Natural killer cell (primary cell): ENCODE measurements around the gene ITSN2. TPM values are rescaled to one million over a fixed set of nuclear protein-coding genes. Genes with fewer than 3 reads are reported as not detected.

Source experiments
- ATAC-seq, 3 donors: fragments of 150-1000 bp in 2 of 3; fragments of 200-7000 bp in 1 of 3; cut with Tn5 transposase; 1 replicate in 1 of 3; 2 replicates in 2 of 3; pipeline ENCODE4 v1.10.0; 2021; ENCODE audit warnings: mild to moderate bottlenecking in 2 of 3, moderate library complexity in 2 of 3
- DNase-seq, 2 donors: peaks; one replicate each; pipeline versions ENCODE4 v3.0.0 to v3.0.0-alpha.2; 2013 to 2021; ENCODE audit warnings: mixed read lengths in 1 of 2
- H3K27ac ChIP-seq: one replicate; pipeline ENCODE4 v1.5.1; 2013; ENCODE audit warnings: mild to moderate bottlenecking, low read length
- H3K27me3 ChIP-seq: one replicate; pipeline ENCODE4 v1.6.1; 2013; ENCODE audit warnings: low read length; ENCODE audit not compliant: control insufficient read depth, insufficient read depth
- H3K36me3 ChIP-seq: one replicate; pipeline ENCODE4 v1.6.1; 2013; ENCODE audit warnings: low read length; ENCODE audit not compliant: control insufficient read depth, insufficient read depth
- H3K4me1 ChIP-seq: one replicate; pipeline ENCODE4 v1.6.1; 2013; ENCODE audit warnings: low read length; ENCODE audit not compliant: control insufficient read depth, insufficient read depth
- H3K4me3 ChIP-seq: one replicate; pipeline ENCODE4 v1.5.1; 2013; ENCODE audit warnings: low read length
- H3K9me3 ChIP-seq: one replicate; pipeline ENCODE4 v1.6.1; 2013; ENCODE audit warnings: low read length; ENCODE audit not compliant: control insufficient read depth, insufficient read depth
- H3K27ac Mint-ChIP-seq, 2 donors: one replicate each; pipeline ENCODE4 v1.8.0; 2022; ENCODE audit warnings: mild to moderate bottlenecking in 2 of 2, mixed read lengths in 2 of 2, moderate library complexity in 1 of 2
- H3K27me3 Mint-ChIP-seq, 2 donors: one replicate each; pipeline ENCODE4 v1.8.0; 2022; ENCODE audit warnings: low read depth in 2 of 2, mixed read lengths in 2 of 2
- H3K36me3 Mint-ChIP-seq: one replicate; pipeline ENCODE4 v1.8.0; 2022; ENCODE audit warnings: mixed read lengths
- H3K4me1 Mint-ChIP-seq, 2 donors: one replicate each; pipeline ENCODE4 v1.8.0; 2022; ENCODE audit warnings: mixed read lengths in 2 of 2
- H3K4me3 Mint-ChIP-seq: one replicate; pipeline ENCODE4 v1.8.0; 2022; ENCODE audit warnings: mild to moderate bottlenecking, moderate library complexity, mixed read lengths
- H3K9me3 Mint-ChIP-seq, 2 donors: one replicate each; pipeline ENCODE4 v1.8.0; 2022; ENCODE audit warnings: mixed read lengths in 2 of 2
- WGBS: methylation state at CpG from one replicate; pipeline ENCODE4 v1.1.7; 2013; ENCODE audit warnings: missing lambda C conversion rate; ENCODE audit not compliant: insufficient coverage; 5-methylcytosine and 5-hydroxymethylcytosine counted together
- intact Hi-C: fragments of 100-400 bp; cut with micrococcal nuclease; formaldehyde crosslinking; loops from one replicate; pipeline ENCODE4 v1.14.2; 2022
- total RNA-seq, 4 donors: library from RNA; stranded (reverse); fragments of 120-200 nt in 1 of 4; gene quantifications; one replicate each; pipeline versions ENCODE4 v1.2.3 to v1.2.4, GENCODE V29; 2013 to 2022
- TF ChIP-seq, protein P1 (sequence below): fragments of 200-600 bp; IDR thresholded peaks from one replicate; pipeline ENCODE4 v1.8.0; 2022; ENCODE audit warnings: antibody characterized with exemption

Gene ITSN2
- total RNA-seq, 3 donors from 2014 or later (not counting 1 experiment from before 2014, with no cell fraction given), result 101 to 118 (median 115) TPM

- Histone ChIP-seq H3K36me3 (peaks cover 77% of the 10 kb centered on the region), H3K27me3 (no peaks in the 10 kb centered on the region), H3K4me1 (no peaks in the 10 kb centered on the region), H3K4me3 (no peak overlapping the region), H3K27ac (no peak overlapping the region), H3K9me3 (no peaks in the 10 kb centered on the region)
- no peaks in the 10 kb centered on the region for H3K27me3 Mint-ChIP-seq
- 92% methylated on average over 11 of the region's 11 CpGs for WGBS
- no peak overlapping the region for H3K27ac Mint-ChIP-seq
- H3K9me3 Mint-ChIP-seq, result no peaks in the 10 kb centered on the region
- no peaks in the 10 kb centered on the region for H3K4me1 Mint-ChIP-seq
- TF ChIP-seq, protein P1, sequence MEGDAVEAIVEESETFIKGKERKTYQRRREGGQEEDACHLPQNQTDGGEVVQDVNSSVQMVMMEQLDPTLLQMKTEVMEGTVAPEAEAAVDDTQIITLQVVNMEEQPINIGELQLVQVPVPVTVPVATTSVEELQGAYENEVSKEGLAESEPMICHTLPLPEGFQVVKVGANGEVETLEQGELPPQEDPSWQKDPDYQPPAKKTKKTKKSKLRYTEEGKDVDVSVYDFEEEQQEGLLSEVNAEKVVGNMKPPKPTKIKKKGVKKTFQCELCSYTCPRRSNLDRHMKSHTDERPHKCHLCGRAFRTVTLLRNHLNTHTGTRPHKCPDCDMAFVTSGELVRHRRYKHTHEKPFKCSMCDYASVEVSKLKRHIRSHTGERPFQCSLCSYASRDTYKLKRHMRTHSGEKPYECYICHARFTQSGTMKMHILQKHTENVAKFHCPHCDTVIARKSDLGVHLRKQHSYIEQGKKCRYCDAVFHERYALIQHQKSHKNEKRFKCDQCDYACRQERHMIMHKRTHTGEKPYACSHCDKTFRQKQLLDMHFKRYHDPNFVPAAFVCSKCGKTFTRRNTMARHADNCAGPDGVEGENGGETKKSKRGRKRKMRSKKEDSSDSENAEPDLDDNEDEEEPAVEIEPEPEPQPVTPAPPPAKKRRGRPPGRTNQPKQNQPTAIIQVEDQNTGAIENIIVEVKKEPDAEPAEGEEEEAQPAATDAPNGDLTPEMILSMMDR, result no peak
- DNase-seq (no peak), ATAC-seq (no peak)
- H3K4me3 Mint-ChIP-seq, result no peak overlapping the region
- peaks cover 25% of the 10 kb centered on the region for H3K36me3 Mint-ChIP-seq
- intact Hi-C loops, result no loop called here
These were observed 153.0 kb downstream of the ITSN2 start for GRCh38 chr2:24207359-24207758.

DNA sequence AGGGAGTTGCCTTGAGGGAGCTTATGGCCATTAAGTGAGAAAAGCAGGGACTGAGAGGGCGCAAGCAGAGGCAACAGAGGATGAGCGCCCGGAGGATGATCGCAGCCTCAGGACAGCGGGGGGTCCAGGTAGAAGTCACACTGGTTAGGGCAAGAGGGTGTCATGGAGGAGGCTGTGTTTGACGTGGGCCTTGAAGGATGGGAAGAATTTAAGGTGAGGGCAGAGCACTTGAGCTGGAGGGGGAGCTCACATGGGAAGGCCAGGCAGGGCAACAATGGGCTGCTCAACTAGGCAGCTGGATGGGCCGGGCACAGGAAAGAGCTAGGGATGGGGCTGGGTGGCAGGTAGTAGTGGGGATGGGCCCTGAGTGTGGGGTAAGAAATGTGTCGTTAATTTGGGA is 153.6 kb downstream of the ITSN2 start:
- peak overlapping the region in 1 of 2 donors; percentile 9 for H3K27ac Mint-ChIP-seq
- H3K4me3 Mint-ChIP-seq, result no peak overlapping the region
- Histone ChIP-seq H3K27ac (no peak overlapping the region), H3K27me3 (no peaks in the 10 kb centered on the region), H3K4me1 (no peaks in the 10 kb centered on the region), H3K36me3 (peaks cover 73% of the 10 kb centered on the region), H3K4me3 (no peak overlapping the region), H3K9me3 (no peaks in the 10 kb centered on the region)
- WGBS, result 94% methylated on average over 8 of the region's 8 CpGs
- ATAC-seq, result no peak
- no peak for DNase-seq
- H3K4me1 Mint-ChIP-seq, result no peaks in the 10 kb centered on the region
- peaks cover 25% of the 10 kb centered on the region for H3K36me3 Mint-ChIP-seq
- no peaks in the 10 kb centered on the region for H3K27me3 Mint-ChIP-seq
- intact Hi-C loops, result no loop called here
- H3K9me3 Mint-ChIP-seq, result no peaks in the 10 kb centered on the region
- TF ChIP-seq, protein P1, result no peak

DNA sequence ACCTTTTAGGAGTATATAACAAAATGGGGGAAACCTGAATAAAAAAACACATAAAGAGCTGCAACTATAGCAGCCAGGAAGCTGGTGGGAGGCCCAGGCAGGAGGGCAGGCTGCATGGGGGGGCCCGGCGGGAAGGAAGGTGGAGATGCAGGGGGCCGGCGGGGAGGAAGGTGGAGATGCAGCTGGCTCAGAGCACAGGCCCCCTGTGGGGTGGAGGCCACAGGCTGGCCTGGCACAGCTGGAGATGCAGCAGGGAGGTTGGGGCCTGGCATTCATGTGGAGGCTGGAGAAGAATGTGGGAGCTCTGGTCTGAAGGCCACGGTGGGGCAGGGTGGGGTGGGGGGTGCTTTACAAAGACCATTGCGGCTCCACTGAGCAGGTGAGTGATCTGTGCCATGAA is 154.1 kb downstream of the ITSN2 start:
- TF ChIP-seq, protein P1, result no peak
- no peaks in the 10 kb centered on the region for H3K9me3 ChIP-seq
- WGBS, result 97% methylated on average over 6 of the region's 6 CpGs
- H3K4me3 ChIP-seq, result no peak overlapping the region
- peaks cover 68% of the 10 kb centered on the region for H3K36me3 ChIP-seq
- intact Hi-C loops, result no loop called here
- Mint-ChIP-seq H3K9me3 (no peaks in the 10 kb centered on the region), H3K27ac (peak overlapping the region in 1 of 2 donors; percentile 9), H3K36me3 (peaks cover 25% of the 10 kb centered on the region), H3K4me1 (no peaks in the 10 kb centered on the region), H3K4me3 (no peak overlapping the region), H3K27me3 (no peaks in the 10 kb centered on the region)
- no peaks in the 10 kb centered on the region for H3K4me1 ChIP-seq
- ATAC-seq (no peak), DNase-seq (no peak)
- H3K27me3 ChIP-seq, result no peaks in the 10 kb centered on the region
- H3K27ac ChIP-seq, result no peak overlapping the region

GRCh38 chr2:24205131-24205530 is 155.2 kb downstream of the ITSN2 start:
- peaks cover 62% of the 10 kb centered on the region for H3K36me3 ChIP-seq
- ATAC-seq (no peak), DNase-seq (no peak)
- peaks cover 25% of the 10 kb centered on the region for H3K36me3 Mint-ChIP-seq
- TF ChIP-seq, protein P1, result no peak
- no peaks in the 10 kb centered on the region for H3K9me3 Mint-ChIP-seq
- intact Hi-C loops, result no loop called here
- 93% methylated on average over 4 of the region's 4 CpGs for WGBS
- no peak overlapping the region for H3K4me3 Mint-ChIP-seq
- no peaks in the 10 kb centered on the region for H3K4me1 ChIP-seq
- H3K27me3 ChIP-seq, result no peaks in the 10 kb centered on the region
- H3K27ac Mint-ChIP-seq, result no peak overlapping the region
- H3K27ac ChIP-seq, result no peak overlapping the region
- H3K4me1 Mint-ChIP-seq, result no peaks in the 10 kb centered on the region
- H3K4me3 ChIP-seq, result no peak overlapping the region
- no peaks in the 10 kb centered on the region for H3K9me3 ChIP-seq
- no peaks in the 10 kb centered on the region for H3K27me3 Mint-ChIP-seq
